Lower leg skin (tissue), 4 donors: ENCODE measurements around the gene DCST1. TPM values are rescaled to one million over a fixed set of nuclear protein-coding genes. Genes with fewer than 3 reads are reported as not detected.

Source experiments
- DNase-seq, 2 donors: peaks; one replicate each; pipeline ENCODE4 v3.0.0-alpha.2; 2019; ENCODE audit warnings: low spot score in 2 of 2
- H3K4me3 ChIP-seq: fragments of 200-600 bp; sonication (generic); 2 replicates; pipeline ENCODE4 v1.5.1; 2017; ENCODE audit warnings: mild to moderate bottlenecking, low read depth; ENCODE audit not compliant: poor library complexity, severe bottlenecking
- CTCF ChIP-seq, 3 donors: fragments of 450-650 bp; IDR thresholded peaks; one replicate each; pipeline ENCODE4 v1.5.1; 2016; ENCODE audit warnings: antibody characterized with exemption in 3 of 3, mild to moderate bottlenecking in 3 of 3, moderate library complexity in 2 of 3
- POLR2A ChIP-seq, 2 donors: fragments of 450-650 bp; IDR thresholded peaks; one replicate each; pipeline ENCODE4 v1.6.1; 2016 to 2017; ENCODE audit warnings: antibody characterized with exemption in 2 of 2, mild to moderate bottlenecking in 1 of 2, moderate library complexity in 1 of 2
- WGBS, 2 donors: methylation state at CpG; one replicate each; pipeline ENCODE4 v1.1.5; 2018; 5-methylcytosine and 5-hydroxymethylcytosine counted together
- intact Hi-C: fragments of 100-400 bp; cut with DNase I; formaldehyde crosslinking; loops from one replicate; pipeline ENCODE4 v1.15.0; 2023; ENCODE audit warnings: low total_unique reads
- total RNA-seq, 4 donors: library from RNA; depleted of rRNA; stranded (reverse); fragments of >200 nt; gene quantifications; one replicate each; pipeline ENCODE4 v1.1.0, GENCODE V29; 2016

Gene DCST1
- total RNA-seq, 4 donors from 2014 or later, result 0.38 to 3.6 (median 0.87) TPM

- intact Hi-C loops, result loop anchor here (10.0 kb wide), 1 partner anchor 51 kb away; the partner anchor contains the start of gene PYGO2
- TF ChIP-seq CTCF (IDR thresholded peaks at IDR 0.05) (no peak), POLR2A (IDR thresholded peaks at IDR 0.05) (no peak)
- H3K4me3 ChIP-seq, result no peak overlapping the region
- WGBS, 2 donors, result 50 to 56% methylated on average over 9 to 14 of the region's 16 CpGs
- peak in 1 of 2 donors; percentile 87 for DNase-seq
Measured at GRCh38 chr1:155015527-155016230, 17.9 kb upstream of the DCST1 start.

- intact Hi-C loops, result loop anchor here (10.0 kb wide), 1 partner anchor 52 kb away; the partner anchor contains the start of gene PYGO2
- no peak overlapping the region for H3K4me3 ChIP-seq
- TF ChIP-seq POLR2A (IDR thresholded peaks at IDR 0.05), result no peak
- no peak for TF ChIP-seq CTCF (IDR thresholded peaks at IDR 0.05)
- DNase-seq, result peak in 1 of 2 donors; percentile 87
- WGBS, 2 donors, result 53 to 67% methylated on average over 21 to 26 of the region's 26 CpGs
Measured at GRCh38 chr1:155016231-155016831, 17.3 kb upstream of the DCST1 start.

GRCh38 chr1:155017041-155017945 lies 16.3 kb upstream of the DCST1 start:
- WGBS, 2 donors, result 2 to 3% methylated on average over 23 to 47 of the region's 49 CpGs
- TF ChIP-seq POLR2A (IDR thresholded peaks at IDR 0.05) (no peak), CTCF (IDR thresholded peaks at IDR 0.05) (peak in 1 of 3 donors; percentile 98)
- H3K4me3 ChIP-seq, result no peak overlapping the region
- intact Hi-C loops, result loop anchor here (10.0 kb wide), 1 partner anchor 52 kb away; the partner anchor contains the start of gene PYGO2
- DNase-seq, result peak; percentile 89 to 98

- intact Hi-C loops, result loop anchor here (10.0 kb wide), 1 partner anchor 53 kb away; the partner anchor contains the start of gene PYGO2
- TF ChIP-seq CTCF (IDR thresholded peaks at IDR 0.05) (no peak), POLR2A (IDR thresholded peaks at IDR 0.05) (no peak)
- 25 to 30% methylated on average over 6 of the region's 6 CpGs for WGBS, 2 donors
- DNase-seq, result no peak
- H3K4me3 ChIP-seq, result no peak overlapping the region
Measured at GRCh38 chr1:155017946-155018316, 15.7 kb upstream of the DCST1 start.

GRCh38 chr1:155018617-155019348 lies 14.8 kb upstream of the DCST1 start:
- WGBS, 2 donors, result 70 to 82% methylated on average over 8 of the region's 8 CpGs
- no peak for DNase-seq
- intact Hi-C loops, result loop anchor here (10.0 kb wide), 1 partner anchor 54 kb away; the partner anchor contains the start of gene PYGO2
- TF ChIP-seq CTCF (IDR thresholded peaks at IDR 0.05) (no peak), POLR2A (IDR thresholded peaks at IDR 0.05) (no peak)
- H3K4me3 ChIP-seq, result no peak overlapping the region
